ENCODE data around the gene SELENOT. TPM values are rescaled to one million over a fixed set of nuclear protein-coding genes. Genes with fewer than 3 reads are reported as not detected.

Gene SELENOT
- total and polyA plus RNA-seq, 4 donors: 52.7 to 107 (median 70.0) TPM

DNA sequence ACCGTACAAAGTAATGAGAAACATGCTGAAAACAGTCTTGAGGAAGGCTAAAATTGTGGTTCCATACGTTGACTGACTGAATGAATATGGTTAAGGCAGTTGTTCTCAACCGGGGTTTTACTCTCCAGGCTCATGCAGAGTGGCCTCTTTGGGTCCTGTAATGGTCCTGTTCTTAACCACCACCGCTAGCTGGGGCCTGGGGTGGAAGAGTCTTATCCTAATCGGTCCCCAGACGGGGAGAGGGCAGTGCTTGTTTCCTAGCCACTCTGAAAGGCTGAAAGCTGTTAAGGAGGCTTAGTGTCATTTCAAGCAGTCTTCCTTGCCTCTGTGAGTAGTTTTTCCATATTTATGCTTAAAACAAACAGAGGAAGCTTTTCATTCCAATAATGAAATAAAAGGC, 32.0 kb downstream of the SELENOT start:
- H3K9me3 ChIP-seq (ENCODE audit: control insufficient read depth in 4 of 4, low read length in 3 of 4): no peaks in the 10 kb centered on the region
- DNase-seq (ENCODE audit: low spot score): no peak
- no peak overlapping the region for H3K27ac ChIP-seq (ENCODE audit: low read depth in 1 of 2, low read length in 2 of 2)
- H3K36me3 ChIP-seq (ENCODE audit: control insufficient read depth in 4 of 4, insufficient read depth in 3 of 4, low read depth in 1 of 4, low read length in 3 of 4): peaks cover 0 to 10% (median 4%) of the 10 kb centered on the region in 4 donors
- TF ChIP-seq, protein P1, sequence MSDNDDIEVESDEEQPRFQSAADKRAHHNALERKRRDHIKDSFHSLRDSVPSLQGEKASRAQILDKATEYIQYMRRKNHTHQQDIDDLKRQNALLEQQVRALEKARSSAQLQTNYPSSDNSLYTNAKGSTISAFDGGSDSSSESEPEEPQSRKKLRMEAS (IDR thresholded peaks at IDR 0.05): no peak
- TF ChIP-seq GABPA (IDR thresholded peaks at IDR 0.05 in 1 of 2, conservative IDR thresholded peaks at IDR 0.05 in 1 of 2) (no peak), NR2F2 (IDR thresholded peaks at IDR 0.05) (no peak), YY1 (IDR thresholded peaks at IDR 0.05) (no peak), JUND (IDR thresholded peaks at IDR 0.05) (no peak), FOXA2 (IDR thresholded peaks at IDR 0.05) (no peak), RAD21 (IDR thresholded peaks at IDR 0.05) (no peak), RXRA (IDR thresholded peaks at IDR 0.05) (no peak), EGR1 (IDR thresholded peaks at IDR 0.05; ENCODE audit: low read depth in 2 of 2) (no peak), HNF4A (conservative IDR thresholded peaks at IDR 0.05) (no peak), FOXA1 (IDR thresholded peaks at IDR 0.05) (no peak)
- TF ChIP-seq, protein P2, sequence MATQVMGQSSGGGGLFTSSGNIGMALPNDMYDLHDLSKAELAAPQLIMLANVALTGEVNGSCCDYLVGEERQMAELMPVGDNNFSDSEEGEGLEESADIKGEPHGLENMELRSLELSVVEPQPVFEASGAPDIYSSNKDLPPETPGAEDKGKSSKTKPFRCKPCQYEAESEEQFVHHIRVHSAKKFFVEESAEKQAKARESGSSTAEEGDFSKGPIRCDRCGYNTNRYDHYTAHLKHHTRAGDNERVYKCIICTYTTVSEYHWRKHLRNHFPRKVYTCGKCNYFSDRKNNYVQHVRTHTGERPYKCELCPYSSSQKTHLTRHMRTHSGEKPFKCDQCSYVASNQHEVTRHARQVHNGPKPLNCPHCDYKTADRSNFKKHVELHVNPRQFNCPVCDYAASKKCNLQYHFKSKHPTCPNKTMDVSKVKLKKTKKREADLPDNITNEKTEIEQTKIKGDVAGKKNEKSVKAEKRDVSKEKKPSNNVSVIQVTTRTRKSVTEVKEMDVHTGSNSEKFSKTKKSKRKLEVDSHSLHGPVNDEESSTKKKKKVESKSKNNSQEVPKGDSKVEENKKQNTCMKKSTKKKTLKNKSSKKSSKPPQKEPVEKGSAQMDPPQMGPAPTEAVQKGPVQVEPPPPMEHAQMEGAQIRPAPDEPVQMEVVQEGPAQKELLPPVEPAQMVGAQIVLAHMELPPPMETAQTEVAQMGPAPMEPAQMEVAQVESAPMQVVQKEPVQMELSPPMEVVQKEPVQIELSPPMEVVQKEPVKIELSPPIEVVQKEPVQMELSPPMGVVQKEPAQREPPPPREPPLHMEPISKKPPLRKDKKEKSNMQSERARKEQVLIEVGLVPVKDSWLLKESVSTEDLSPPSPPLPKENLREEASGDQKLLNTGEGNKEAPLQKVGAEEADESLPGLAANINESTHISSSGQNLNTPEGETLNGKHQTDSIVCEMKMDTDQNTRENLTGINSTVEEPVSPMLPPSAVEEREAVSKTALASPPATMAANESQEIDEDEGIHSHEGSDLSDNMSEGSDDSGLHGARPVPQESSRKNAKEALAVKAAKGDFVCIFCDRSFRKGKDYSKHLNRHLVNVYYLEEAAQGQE (IDR thresholded peaks at IDR 0.05): no peak
- H3K4me3 ChIP-seq (ENCODE audit: low read depth in 1 of 3, low read length in 3 of 3): no peak overlapping the region
- WGBS: 76% methylated on average over 6 of the region's 6 CpGs
- H3K27me3 ChIP-seq (ENCODE audit: control insufficient read depth in 4 of 4, insufficient read depth in 4 of 4, low read length in 3 of 4): no peaks in the 10 kb centered on the region
- no peak overlapping the region for H3K9ac ChIP-seq (ENCODE audit: low read depth in 1 of 2, low read length in 2 of 2)
- no peaks in the 10 kb centered on the region for H3K4me1 ChIP-seq (ENCODE audit: control insufficient read depth in 4 of 4, insufficient read depth in 4 of 4, low read length in 3 of 4)

DNA sequence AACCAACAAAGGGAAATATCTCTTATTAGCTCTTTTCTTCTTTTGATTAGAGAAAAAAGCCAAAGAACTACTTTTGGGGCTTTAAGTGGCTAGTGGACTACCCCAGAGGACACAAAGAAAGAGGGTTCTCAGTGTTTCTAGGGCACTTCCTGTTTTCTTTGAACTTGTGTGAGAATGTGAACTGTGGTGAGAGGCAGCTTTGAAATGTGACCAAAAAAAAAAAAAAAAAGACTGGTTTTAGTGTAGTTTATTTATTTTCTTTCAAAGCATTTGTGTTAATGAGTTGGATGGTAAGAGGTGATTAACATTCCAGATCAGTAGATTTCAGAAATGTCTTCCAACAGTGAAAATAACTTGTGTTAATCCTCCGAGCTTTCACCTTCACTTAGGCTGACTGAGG, 32.4 kb downstream of the SELENOT start:
- TF ChIP-seq, protein P3, sequence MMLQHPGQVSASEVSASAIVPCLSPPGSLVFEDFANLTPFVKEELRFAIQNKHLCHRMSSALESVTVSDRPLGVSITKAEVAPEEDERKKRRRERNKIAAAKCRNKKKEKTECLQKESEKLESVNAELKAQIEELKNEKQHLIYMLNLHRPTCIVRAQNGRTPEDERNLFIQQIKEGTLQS (IDR thresholded peaks at IDR 0.05): no peak
- TF ChIP-seq JUND (IDR thresholded peaks at IDR 0.05) (no peak), HNF4A (conservative IDR thresholded peaks at IDR 0.05) (no peak), FOXA1 (IDR thresholded peaks at IDR 0.05) (no peak), YY1 (IDR thresholded peaks at IDR 0.05) (no peak), TAF1 (conservative IDR thresholded peaks at IDR 0.05) (no peak), EGR1 (IDR thresholded peaks at IDR 0.05; ENCODE audit: low read depth in 2 of 2) (no peak), NR2F2 (IDR thresholded peaks at IDR 0.05) (no peak), FOXA2 (IDR thresholded peaks at IDR 0.05) (no peak), GABPA (IDR thresholded peaks at IDR 0.05 in 1 of 2, conservative IDR thresholded peaks at IDR 0.05 in 1 of 2) (no peak), HNF4G (IDR thresholded peaks at IDR 0.05) (no peak), SP1 (IDR thresholded peaks at IDR 0.05) (no peak)
- TF ChIP-seq, protein P1 (IDR thresholded peaks at IDR 0.05): no peak
- TF ChIP-seq, protein P2 (IDR thresholded peaks at IDR 0.05): no peak
- TF ChIP-seq, protein P4, sequence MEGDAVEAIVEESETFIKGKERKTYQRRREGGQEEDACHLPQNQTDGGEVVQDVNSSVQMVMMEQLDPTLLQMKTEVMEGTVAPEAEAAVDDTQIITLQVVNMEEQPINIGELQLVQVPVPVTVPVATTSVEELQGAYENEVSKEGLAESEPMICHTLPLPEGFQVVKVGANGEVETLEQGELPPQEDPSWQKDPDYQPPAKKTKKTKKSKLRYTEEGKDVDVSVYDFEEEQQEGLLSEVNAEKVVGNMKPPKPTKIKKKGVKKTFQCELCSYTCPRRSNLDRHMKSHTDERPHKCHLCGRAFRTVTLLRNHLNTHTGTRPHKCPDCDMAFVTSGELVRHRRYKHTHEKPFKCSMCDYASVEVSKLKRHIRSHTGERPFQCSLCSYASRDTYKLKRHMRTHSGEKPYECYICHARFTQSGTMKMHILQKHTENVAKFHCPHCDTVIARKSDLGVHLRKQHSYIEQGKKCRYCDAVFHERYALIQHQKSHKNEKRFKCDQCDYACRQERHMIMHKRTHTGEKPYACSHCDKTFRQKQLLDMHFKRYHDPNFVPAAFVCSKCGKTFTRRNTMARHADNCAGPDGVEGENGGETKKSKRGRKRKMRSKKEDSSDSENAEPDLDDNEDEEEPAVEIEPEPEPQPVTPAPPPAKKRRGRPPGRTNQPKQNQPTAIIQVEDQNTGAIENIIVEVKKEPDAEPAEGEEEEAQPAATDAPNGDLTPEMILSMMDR (IDR thresholded peaks at IDR 0.05; ENCODE audit: low read depth, low read length, missing input control): no peak
- Histone ChIP-seq H3K27me3 (ENCODE audit: control insufficient read depth in 4 of 4, insufficient read depth in 4 of 4, low read length in 3 of 4) (no peaks in the 10 kb centered on the region), H3K27ac (ENCODE audit: low read depth in 1 of 2, low read length in 2 of 2) (no peak overlapping the region), H3K4me3 (ENCODE audit: low read depth in 1 of 3, low read length in 3 of 3) (no peak overlapping the region), H3K4me1 (ENCODE audit: control insufficient read depth in 4 of 4, insufficient read depth in 4 of 4, low read length in 3 of 4) (no peaks in the 10 kb centered on the region), H3K36me3 (ENCODE audit: control insufficient read depth in 4 of 4, insufficient read depth in 3 of 4, low read depth in 1 of 4, low read length in 3 of 4) (peaks cover 0 to 7% (median 3%) of the 10 kb centered on the region in 4 donors), H3K9me3 (ENCODE audit: control insufficient read depth in 4 of 4, low read length in 3 of 4) (no peaks in the 10 kb centered on the region), H3K9ac (ENCODE audit: low read depth in 1 of 2, low read length in 2 of 2) (no peak overlapping the region)
- WGBS: 42% methylated on average over 1 of the region's 1 CpG
- no peak for DNase-seq (ENCODE audit: low spot score)
